Endothelial cell (in vitro differentiated cells): Measurements from ENCODE around the gene RHBDL3. TPM values are rescaled to one million over a fixed set of nuclear protein-coding genes. Genes with fewer than 3 reads are reported as not detected.

Experiments
- DNase-seq: peaks from one replicate; pipeline ENCODE4 v3.0.0; 2021; ENCODE audit warnings: low spot score
- H3K27ac Mint-ChIP-seq: one replicate; pipeline ENCODE4 v1.8.0; 2021; ENCODE audit warnings: mixed read lengths, inconsistent platforms; ENCODE audit not compliant: unreplicated experiment
- H3K27me3 Mint-ChIP-seq: one replicate; pipeline ENCODE4 v1.8.0; 2021; ENCODE audit warnings: mild to moderate bottlenecking, moderate library complexity, mixed read lengths, inconsistent platforms; ENCODE audit not compliant: unreplicated experiment
- H3K36me3 Mint-ChIP-seq: one replicate; pipeline ENCODE4 v1.8.0; 2021; ENCODE audit warnings: mild to moderate bottlenecking, low read depth, mixed read lengths, inconsistent platforms; ENCODE audit not compliant: unreplicated experiment
- H3K4me1 Mint-ChIP-seq: one replicate; pipeline ENCODE4 v1.8.0; 2021; ENCODE audit warnings: mild to moderate bottlenecking, mixed read lengths, inconsistent platforms; ENCODE audit not compliant: unreplicated experiment
- H3K4me3 Mint-ChIP-seq: one replicate; pipeline ENCODE4 v1.8.0; 2021; ENCODE audit warnings: mild to moderate bottlenecking, mixed read lengths, inconsistent platforms; ENCODE audit not compliant: unreplicated experiment
- H3K9me3 Mint-ChIP-seq: one replicate; pipeline ENCODE4 v1.8.0; 2021; ENCODE audit warnings: mixed read lengths, inconsistent platforms; ENCODE audit not compliant: unreplicated experiment
- total RNA-seq: library from RNA; stranded (reverse); fragmentation: NEBNext Ultra II Directional; extraction: Animal tissue kit (Norgen Biotek cat#: 25700); gene quantifications from one replicate; pipeline ENCODE4 v1.2.1, GENCODE V29; 2021; ENCODE audit not compliant: unreplicated experiment
- TF ChIP-seq, protein P1 (sequence below): fragments of 200-600 bp; sonication (generic); IDR thresholded peaks from one replicate; pipeline ENCODE4 v1.5.0; 2021; ENCODE audit warnings: antibody characterized with exemption; ENCODE audit not compliant: unreplicated experiment

Gene RHBDL3
- total RNA-seq, 1 donor from 2014 or later = 1.7 TPM

DNA sequence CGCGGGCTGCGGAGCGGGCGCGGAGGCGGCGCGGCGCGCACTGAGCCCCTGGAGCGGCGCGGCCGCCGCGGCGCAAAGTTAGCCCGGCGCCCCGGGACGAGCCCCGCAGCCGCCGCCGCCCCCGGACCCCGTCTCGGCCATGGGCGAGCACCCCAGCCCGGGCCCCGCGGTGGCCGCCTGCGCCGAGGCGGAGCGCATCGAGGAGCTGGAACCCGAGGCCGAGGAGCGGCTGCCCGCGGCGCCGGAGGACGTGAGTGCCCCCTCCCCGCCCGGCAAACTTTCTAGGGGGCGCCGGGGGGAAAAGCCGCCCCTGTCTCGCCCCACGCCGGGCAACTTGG lies 388 bp downstream of the RHBDL3 start:
- H3K27me3 Mint-ChIP-seq = peaks cover 21% of the 10 kb centered on the region
- no peak overlapping the region for H3K27ac Mint-ChIP-seq
- no peak for DNase-seq
- H3K4me1 Mint-ChIP-seq = peaks cover 21% of the 10 kb centered on the region
- TF ChIP-seq, protein P1, sequence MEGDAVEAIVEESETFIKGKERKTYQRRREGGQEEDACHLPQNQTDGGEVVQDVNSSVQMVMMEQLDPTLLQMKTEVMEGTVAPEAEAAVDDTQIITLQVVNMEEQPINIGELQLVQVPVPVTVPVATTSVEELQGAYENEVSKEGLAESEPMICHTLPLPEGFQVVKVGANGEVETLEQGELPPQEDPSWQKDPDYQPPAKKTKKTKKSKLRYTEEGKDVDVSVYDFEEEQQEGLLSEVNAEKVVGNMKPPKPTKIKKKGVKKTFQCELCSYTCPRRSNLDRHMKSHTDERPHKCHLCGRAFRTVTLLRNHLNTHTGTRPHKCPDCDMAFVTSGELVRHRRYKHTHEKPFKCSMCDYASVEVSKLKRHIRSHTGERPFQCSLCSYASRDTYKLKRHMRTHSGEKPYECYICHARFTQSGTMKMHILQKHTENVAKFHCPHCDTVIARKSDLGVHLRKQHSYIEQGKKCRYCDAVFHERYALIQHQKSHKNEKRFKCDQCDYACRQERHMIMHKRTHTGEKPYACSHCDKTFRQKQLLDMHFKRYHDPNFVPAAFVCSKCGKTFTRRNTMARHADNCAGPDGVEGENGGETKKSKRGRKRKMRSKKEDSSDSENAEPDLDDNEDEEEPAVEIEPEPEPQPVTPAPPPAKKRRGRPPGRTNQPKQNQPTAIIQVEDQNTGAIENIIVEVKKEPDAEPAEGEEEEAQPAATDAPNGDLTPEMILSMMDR = no peak
- H3K4me3 Mint-ChIP-seq = no peak overlapping the region
- peaks cover 5% of the 10 kb centered on the region for H3K36me3 Mint-ChIP-seq
- H3K9me3 Mint-ChIP-seq = no peaks in the 10 kb centered on the region

DNA sequence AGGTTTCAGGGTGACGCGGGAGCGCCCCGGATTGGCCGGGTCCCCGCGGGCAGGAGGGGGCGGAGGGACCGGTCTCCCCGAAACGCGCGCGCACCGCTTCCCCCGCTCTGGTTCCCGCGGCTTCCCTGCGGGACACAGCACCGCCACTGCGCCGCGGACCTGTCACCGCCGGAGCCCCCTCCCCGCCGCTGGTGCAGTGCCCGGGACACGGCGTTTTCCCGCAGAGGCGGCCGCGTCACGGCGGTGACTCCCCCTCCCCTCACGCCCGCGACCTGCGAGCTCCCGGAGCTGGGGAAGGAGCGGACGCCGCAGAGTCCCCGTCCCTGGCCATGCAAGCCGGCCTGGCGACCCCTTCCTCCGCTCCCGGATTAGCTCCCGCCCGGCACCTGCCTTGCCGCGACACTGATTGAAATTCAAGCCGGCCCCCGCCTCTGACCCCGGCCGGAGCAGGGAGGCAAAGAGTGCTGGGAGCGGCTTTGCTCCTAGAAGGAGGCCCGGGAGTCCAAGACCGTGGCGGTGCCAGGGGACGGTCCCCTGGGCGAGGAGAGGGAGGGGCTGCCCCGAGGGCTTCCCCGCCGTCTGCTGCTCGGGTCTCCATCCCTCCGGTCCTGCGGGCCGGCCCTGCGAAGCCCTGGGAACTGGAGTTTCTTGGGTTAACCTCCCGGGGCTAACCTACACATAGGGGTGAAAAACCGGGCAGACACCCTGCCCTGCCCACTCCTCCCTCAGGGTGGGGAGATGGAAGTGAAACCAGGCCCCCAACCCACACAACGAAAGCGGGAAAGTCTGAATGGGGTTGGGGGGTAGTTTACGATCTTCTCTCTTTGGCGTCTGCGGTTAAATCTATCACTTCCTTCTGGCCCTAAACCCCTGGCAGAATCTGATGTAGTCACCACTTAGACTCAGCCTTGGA lies 1.0 kb downstream of the RHBDL3 start:
- H3K4me1 Mint-ChIP-seq = peaks cover 21% of the 10 kb centered on the region
- TF ChIP-seq, protein P1 = no peak
- no peaks in the 10 kb centered on the region for H3K9me3 Mint-ChIP-seq
- no peak for DNase-seq
- H3K27me3 Mint-ChIP-seq = peaks cover 17% of the 10 kb centered on the region
- peak overlapping the region; percentile 90 for H3K4me3 Mint-ChIP-seq
- peaks cover 5% of the 10 kb centered on the region for H3K36me3 Mint-ChIP-seq
- H3K27ac Mint-ChIP-seq = no peak overlapping the region

DNA sequence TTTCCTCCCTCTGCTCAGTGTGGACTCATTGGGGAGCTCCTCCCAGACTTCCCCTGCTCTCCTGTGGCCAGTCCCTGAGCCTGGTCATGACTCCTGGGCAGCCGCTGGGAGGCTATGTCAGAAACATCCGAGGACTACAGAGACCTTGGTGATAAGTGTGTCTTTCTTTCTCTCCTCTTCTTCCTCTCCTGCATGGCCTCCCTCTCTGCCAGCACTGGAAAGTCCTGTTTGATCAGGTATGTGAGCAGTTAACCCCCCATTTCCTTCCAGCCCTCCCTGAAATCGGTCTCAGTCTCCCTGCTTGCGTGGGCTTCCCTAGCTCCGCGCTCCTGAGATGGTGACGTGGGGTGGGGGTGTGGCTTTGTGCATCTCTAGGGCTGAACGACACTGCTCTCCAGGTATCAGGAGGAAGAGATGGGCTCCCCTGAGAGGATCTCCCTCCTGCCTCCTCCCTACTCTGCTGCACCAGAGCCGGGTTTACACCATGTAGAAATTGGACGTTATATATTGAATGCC lies 2.1 kb downstream of the RHBDL3 start:
- no peak overlapping the region for H3K27ac Mint-ChIP-seq
- H3K4me1 Mint-ChIP-seq = peaks cover 21% of the 10 kb centered on the region

DNA sequence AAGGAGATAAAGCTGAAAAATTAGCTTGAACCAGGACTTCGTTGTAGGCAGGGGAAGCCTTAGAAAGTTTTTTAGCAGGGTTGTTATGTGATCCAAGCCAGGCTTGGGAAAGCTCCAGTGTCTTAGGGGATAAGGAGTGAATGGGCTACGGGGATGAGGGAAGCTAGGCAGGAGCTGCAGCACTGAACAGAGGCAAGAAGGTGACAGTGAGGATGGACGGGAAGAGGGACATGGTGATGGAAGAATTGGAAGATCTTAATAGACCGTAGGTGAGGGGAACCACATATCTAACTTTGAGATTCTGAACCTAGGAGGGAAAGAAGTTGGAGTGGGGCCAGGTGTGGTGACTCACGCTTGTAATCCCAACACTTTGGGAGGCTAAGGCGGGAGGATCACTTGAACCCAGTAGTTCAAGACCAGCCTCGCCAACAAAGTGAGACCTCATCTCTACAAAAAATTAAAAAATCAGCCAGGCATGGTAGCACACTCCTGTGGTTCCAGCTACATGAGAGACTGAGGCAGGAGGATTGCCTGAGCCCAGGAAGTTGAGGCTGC lies 3.2 kb downstream of the RHBDL3 start:
- Mint-ChIP-seq H3K27me3 (peaks cover 14% of the 10 kb centered on the region), H3K4me3 (no peak overlapping the region), H3K36me3 (peaks cover 5% of the 10 kb centered on the region), H3K27ac (no peak overlapping the region), H3K4me1 (peaks cover 21% of the 10 kb centered on the region), H3K9me3 (no peaks in the 10 kb centered on the region)
- TF ChIP-seq, protein P1 = no peak
- DNase-seq = no peak

More for the DNA sequence above, 2.1 kb downstream of the RHBDL3 start:
- no peak for DNase-seq
- Mint-ChIP-seq H3K36me3 (peaks cover 5% of the 10 kb centered on the region), H3K27me3 (peaks cover 17% of the 10 kb centered on the region), H3K9me3 (no peaks in the 10 kb centered on the region), H3K4me3 (peak overlapping the region; percentile 48)
- TF ChIP-seq, protein P1 = no peak

- no peak for DNase-seq
- no peaks in the 10 kb centered on the region for H3K9me3 Mint-ChIP-seq
- H3K27ac Mint-ChIP-seq = no peak overlapping the region
- H3K4me3 Mint-ChIP-seq = no peak overlapping the region
- H3K27me3 Mint-ChIP-seq = peaks cover 12% of the 10 kb centered on the region
- H3K4me1 Mint-ChIP-seq = peaks cover 18% of the 10 kb centered on the region
- TF ChIP-seq, protein P1 = no peak
- peaks cover 3% of the 10 kb centered on the region for H3K36me3 Mint-ChIP-seq
These were observed 3.7 kb downstream of the RHBDL3 start for GRCh38 chr17:32269377-32269776.
